ENCODE results near the gene CCDC78.
"Not testable (repeated sequence)": the region's sequence is repeated elsewhere in the genome, so short reads cannot be mapped to it uniquely, and the experiment has no call there.

CCDC78 gene

DNA sequence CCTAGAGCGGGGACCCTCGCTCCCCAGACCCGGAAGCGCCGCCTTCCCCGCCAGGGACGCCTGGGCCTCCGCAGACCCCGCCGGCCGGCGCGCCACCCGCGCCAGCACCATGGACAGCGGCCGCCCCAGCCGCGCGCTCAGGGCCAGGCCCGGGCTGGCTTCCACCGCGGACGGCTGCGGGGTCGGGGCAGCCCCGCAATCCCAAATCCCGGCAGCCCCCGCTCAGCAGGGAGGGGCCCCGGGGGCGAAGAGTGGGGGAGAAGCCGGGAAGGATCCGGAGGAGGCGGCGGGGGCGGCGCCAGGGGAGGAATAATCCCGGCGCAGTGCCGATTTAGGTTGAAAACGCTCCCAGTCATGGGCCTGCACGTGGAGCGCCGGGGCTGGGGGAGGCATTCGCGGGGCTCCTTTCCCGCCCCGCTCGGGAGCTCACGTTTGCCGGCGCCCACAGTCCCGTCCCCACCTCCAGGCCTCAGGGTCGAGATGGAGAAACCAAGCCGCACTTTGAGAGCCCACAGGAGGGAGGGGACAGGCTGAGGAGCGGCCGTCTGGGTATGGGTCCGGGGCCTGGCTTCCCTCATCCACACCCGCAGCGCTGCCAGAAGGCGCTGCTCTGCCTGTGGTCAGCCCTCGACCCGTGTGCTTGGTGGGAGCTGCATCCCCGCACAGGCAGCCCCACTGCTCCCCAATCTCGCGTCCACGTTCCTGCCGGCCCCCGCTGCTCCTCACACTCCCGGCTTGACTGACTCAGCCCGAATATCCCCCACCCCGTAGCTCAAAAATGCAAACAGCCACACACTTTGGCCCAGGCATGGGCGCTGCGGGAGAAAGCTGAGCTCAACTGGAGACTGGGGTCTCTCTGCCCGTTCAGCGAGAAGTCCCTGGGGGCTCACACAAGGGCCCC is 25.3 kb downstream of the CCDC78 start:
- no peak for DNase-seq (ENCODE audit: insufficient read length, low spot score)
- no peak for FAIRE-seq

DNA sequence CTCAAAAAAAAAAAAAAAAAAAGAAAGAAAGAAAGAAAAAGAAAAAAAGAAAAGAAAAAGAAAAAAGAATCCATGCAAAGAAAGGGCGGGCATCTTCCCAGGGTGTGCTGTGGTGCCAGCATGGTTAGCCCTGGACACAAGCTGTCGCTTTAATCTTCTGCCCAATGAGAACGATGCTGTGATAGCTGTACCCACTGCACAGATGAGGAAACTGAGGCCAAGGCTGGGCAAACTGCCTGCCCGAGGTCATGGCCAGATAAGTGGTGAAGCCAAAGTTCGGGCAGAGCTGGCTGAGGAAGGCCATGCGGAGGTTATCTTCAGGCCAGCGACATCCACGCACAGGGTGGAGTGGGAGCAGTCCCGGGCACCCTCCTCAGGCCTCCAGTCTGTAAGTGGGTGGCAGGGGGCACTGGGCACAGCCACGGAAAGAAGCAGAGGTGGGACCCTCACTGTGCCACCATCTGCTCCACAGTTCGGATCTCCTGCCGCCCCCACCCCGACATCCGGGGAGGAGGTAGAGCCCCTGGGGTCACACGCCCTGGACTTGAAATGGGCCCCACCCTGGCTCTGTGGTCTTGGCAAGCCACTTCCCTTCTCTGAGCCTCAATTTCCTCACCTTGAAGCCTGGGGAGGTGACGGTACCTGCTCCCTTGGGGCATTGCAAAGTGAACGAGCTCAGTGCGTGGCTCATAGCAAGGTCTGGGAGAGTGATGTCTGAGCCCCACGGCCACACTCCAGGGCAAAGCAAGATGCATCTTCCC is 27.2 kb downstream of the CCDC78 start:
- DNase-seq (ENCODE audit: insufficient read length, low spot score) (no peak), FAIRE-seq (no peak)

DNA sequence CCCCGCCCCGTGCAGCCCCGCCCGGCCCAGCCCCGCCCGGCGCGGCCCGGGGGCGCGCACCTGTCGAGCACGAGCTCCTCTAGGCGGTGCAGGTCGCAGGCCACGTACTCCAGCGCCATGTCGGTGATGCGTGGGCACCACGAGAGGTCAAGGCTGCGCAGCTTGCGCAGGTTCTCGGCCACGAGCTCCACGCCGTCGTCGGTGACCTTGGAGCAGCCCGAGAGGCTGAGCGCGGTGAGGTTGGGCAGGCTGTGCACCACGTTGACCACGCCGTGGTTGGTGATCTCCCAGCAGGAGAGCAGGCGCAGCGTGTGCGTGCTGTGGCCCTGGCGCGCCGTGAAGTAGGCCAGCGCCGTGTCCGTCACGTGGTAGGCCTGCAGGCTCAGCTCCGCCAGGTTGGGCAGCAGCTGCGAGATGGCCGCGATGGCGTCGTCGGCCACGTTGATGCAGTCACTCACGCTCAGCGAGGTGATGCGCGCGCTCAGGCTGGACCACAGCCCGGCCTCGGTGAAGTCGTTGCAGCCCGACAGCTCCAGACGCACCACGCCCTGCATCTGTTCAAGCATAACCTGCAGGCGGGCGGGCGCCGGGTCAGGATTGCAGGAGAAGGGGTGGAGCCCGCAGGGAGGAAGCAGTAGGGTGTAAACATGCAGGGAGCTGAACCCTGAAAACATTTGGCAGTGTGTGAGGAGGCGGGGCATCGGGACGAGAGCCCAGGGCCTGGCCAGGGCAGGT is 30.7 kb downstream of the CCDC78 start:
- DNase-seq (ENCODE audit: insufficient read length, low spot score) (no peak), FAIRE-seq (peak; percentile 13)

DNA sequence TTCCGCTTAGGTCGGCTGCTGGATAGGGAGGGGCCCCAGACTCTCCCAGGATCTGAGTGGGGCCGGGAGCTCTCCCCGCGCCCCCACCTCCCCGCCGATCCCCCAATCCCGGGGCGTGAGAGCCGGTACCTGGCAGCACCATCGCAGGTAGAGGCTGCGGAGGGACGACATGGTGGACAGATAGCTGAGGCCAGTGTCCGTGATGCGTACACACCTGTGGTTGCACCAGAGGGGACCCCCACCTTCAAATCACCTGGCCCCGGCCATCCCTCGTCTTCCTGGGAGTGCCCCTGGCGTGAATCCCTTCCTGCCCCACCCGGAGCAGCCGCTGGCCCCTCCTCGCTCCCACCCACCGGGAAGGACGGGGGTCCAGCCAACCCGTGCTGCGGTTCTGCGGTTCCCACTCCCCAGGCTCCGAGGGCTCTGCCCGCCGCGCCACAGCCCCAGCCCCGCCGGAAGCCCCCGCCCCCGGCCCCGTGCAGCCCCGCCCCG is 31.3 kb downstream of the CCDC78 start:
- FAIRE-seq, result no peak
- DNase-seq (ENCODE audit: insufficient read length, low spot score), result no peak

DNA sequence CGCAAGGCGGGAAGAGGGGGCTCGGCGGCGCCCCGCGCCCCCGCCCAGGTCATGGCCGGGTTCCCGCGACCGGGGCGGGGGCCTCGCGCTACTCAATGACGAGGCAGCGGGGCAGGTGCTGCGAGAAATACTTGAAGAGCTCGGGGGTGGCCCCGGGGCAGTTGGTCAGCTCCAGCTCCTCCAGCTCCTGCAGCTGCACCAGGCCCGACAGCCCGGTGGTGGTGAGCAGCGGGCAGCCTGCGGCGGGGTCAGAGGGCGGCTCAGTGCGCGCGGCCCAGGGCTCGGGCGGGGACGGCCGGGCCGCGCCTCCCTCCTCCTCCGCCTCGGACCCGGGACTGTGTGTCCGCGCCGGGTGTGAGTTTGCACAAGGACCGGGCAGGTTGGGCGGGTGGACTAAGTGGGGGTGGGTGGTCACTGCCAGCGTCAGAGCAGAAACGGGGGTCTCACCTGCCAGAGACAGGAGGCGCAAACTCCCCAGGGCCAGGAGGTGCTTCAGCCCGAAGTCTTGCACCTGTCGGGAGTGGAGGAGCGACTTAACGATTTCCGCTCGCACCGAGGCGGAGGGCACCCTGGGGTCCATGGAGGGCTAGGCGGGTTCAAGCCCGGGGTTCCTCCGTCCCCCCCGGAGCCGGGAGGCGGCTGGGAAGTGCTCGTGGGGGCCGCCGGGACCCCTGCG is 31.9 kb downstream of the CCDC78 start:
- DNase-seq (ENCODE audit: insufficient read length, low spot score) (no peak), FAIRE-seq (no peak)

DNA sequence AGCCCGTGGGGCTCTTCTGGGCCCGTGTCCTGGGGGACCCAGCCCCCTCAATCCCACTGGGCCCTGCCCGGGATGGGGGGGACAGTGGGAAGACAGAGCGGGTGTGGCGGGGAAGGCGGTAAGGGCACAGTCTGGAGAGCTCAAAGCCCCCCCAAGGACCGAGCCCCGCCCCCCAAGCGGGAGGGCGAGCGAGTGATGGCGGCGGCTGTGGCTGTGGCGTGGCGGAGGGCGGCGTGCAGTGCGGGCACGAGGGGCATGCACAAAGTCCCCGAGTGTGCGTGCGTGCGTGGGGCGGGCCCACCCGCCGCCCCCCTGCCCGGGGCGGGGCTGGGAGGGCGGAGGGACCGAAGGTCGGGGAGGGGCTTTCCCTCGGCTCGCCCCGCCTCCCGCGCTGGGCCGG is 32.5 kb downstream of the CCDC78 start:
- FAIRE-seq, result no peak

DNA sequence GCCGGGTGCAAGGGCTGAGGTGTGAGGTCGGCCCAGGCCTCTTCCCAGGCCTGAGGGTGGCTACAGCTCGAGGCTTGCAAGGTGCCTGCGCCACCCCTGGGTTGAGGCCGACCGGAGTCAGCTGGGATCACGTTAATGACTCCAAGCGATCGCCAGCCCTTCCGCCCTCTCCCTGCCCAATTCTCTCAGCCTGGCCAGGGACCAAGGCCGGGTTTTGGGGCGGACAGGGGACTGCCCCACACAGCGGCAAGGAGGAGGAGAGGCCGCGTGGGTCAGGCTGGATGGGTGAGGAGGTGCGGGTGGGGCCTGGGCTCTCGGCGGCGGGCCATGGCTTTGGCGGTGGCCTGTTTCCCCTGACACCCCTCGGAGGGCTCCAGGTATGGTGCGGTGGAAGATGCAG is 32.9 kb downstream of the CCDC78 start:
- FAIRE-seq (no peak), DNase-seq (ENCODE audit: insufficient read length, low spot score) (no peak)

More for the DNA sequence above, 32.5 kb downstream of the CCDC78 start:
- no peak for DNase-seq (ENCODE audit: insufficient read length, low spot score)

DNA sequence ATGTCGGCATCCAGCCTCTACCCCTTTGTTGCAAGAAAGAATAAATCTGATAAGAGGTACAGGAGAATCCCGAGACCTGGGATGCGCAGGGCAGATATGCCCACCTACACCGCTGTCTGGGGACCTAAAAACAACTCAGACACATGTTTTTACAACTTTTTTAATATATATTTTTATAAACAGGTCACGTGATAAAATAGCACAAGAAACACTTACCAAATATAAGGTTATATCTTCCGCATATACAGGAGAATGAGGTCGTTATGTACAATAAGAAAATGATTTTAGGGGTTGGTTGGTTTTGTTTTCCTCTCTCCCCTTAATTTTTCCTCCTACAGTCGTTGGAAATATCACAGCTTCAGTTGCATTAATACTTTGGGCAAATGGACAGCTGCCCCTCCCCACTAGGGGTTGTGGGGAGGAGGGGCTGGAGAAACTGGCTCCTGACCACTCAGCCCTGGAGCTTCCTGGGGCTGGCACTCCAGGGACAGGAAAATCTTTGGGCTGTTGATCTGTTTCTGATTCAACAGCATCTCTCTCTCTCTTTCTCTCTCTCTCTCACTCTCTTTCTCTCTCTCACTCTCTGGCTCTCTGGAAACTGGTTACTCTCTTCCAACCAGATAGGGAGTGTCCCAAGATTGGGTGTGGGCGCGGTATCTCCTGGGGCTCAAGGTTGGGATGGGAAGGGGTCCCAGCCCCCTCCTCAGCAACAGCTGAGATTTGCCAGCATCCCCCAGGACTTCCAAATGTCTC is 33.7 kb downstream of the CCDC78 start:
- DNase-seq (ENCODE audit: insufficient read length, low spot score) (no peak), FAIRE-seq (no peak)

DNA sequence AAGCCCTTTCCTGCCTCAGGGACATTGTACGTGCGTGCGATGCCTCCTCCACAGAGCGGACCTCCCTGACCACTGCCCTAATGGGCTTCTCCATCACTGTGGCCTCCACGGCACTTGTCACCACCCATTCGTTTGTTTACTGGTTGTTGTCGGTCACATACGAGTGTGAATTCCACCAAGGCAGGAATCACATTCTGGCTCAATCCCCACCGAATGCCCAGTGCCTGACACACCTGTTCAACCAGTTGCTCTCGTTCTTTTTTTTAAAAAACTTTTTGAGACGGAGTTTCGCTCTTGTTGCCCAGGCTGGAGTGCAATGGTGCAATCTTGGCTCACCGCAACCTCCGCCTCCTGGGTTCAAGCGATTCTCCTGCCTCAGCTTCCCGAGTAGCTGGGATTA is 35.0 kb downstream of the CCDC78 start:
- FAIRE-seq; DNase-seq (ENCODE audit: insufficient read length, low spot score): not testable (repeated sequence)

DNA sequence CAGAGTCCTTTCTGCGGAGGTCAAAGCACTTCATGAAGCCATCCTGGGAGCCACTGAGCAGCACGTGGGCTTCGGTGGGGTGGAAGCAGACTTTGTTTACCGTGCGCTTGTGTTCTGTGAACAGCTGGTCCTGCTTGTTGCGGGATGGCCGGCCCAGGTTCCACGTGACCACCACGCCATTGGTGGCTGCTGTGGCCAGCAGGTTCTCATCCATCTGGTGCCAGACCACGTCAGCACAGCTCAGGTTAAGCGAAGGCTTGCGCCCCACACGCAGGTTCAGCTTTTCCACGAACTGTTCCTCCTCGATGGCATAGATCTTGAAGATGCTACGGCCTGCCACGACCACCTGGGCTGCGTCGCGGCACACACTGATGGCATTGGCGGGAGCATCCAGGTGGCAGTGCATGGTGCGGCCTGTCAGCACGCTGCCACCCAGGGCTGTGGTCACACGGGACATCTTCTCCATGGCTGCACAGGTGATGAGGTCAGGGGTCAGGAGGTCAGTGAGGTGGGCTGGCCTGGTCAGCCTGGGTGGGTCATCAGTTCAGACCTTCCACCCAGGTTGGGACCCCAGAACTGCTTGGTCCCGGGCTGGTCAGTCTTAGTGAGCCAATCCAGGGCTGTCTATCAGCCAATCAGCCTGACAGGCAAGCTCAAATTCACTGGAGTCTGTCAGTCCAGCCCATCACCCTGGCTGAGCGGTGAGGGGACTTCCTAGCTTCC is 36.9 kb downstream of the CCDC78 start:
- DNase-seq (ENCODE audit: insufficient read length, low spot score) (no peak), FAIRE-seq (no peak)

DNA sequence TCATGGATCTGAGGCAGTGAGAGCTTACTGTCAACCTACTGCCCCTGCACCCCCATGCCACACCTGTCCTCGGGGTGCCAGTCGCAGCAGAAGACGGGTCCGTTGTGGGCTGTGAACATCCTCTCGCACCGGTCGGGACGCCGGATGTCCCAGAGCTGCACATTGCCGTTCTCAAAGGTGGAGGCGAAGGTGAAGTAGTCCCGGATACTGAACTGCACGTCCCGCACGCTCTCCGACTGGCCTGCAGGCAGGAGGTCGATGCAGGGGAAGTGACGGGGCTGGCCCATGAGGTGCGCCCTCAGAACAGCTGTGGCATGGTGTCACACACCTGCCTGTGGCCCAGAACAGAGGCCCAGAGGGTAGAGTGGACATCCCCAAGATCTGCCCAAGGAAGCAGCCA is 38.7 kb downstream of the CCDC78 start:
- FAIRE-seq, result no peak
- DNase-seq (ENCODE audit: insufficient read length, low spot score), result no peak

DNA sequence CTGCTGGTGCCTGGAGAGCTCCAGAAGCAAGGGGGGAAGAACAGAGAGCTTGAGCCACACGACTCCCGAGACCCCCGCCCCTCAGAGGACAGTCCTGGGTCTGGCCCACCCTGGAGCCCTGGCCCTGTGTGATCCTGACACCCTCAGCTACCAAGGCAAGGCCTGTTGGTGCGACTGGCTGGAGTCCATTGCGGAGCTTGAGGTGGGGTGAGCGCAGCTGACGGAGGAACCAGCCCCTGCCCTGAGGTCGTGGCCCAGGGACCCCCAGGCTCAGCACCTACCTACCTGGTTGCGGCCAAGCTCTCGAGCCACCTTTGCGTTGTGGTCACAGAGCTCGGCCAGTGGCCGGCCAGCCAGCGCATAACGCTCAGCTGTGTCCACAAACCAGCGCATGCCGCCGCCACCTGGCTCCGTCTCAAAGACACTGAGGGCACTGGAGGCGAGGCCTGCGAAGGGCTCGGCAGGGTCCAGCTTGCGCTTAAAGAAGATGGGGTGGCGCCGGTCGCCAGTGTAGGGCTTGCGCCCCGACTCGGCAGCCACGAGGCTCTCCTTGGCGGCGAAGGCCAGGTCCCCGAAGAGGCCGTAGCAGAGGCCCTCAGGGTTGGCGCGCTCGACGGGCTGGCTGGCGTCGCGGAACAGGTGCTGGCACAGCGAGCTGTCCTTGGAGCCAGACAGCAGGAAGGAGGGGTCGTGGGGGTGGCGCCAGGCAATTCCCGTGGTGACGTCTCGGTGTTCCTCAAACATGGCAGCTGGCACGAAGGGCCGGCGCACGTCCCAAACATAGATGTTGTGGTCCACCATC is 39.6 kb downstream of the CCDC78 start:
- no peak for DNase-seq (ENCODE audit: insufficient read length, low spot score)
- FAIRE-seq, result no peak

DNA sequence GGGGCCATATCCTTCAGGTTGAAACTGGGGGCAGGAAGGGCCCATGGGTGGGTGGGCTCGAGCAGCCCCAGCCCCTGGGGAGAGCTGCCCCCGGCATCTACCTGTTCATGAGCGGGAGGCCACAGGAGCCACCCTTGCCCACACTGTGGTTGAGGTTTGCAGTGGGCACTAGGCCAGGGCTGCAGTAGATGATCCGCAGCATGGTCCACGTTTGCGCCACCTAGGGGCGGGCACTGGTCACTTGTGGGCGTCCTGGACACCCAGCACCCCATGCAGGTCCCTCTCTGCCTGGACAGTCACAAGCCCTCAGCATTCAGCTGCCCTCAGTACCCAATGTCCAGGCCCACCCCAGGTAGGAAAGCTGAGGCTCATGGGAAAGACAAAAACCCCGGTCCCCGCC is 40.3 kb downstream of the CCDC78 start:
- no peak for FAIRE-seq
- DNase-seq (ENCODE audit: insufficient read length, low spot score), result no peak

DNA sequence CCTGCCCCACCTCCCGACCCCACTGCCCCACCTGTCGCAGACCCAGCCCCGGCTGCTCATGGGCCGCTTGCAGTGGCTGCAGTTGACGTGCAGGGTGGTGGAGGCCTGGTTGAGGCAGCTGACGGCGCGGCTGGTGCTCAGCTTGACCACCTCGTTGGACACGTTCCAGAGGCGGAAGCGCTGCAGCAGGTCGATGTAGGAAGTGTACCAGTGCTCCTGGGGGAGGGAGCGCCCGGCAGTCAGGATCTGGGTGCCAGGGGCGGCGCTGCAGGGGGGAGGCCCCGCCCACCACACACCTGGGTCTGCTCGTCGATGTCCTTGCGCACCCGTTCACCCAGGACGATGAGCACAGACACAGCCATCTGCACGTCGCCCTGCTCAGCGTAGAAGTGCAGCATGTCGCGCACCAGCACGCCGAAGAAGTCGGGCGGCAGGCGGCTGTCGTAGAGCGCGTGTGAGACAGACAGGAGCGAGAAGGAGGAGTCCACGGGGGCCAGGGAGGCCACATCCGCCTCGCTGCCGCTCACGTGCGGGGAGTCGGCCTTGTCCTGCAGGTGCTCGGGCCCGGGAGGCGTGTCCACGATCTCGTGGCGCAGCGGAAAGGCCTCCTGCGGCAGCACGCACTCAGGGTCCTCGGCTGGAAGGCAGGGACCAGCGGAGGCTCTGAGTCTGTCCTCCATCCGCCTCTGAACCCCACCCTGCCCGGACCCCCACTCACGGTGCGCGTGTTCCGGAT is 41.1 kb downstream of the CCDC78 start:
- DNase-seq (ENCODE audit: insufficient read length, low spot score), result no peak
- no peak for FAIRE-seq

DNA sequence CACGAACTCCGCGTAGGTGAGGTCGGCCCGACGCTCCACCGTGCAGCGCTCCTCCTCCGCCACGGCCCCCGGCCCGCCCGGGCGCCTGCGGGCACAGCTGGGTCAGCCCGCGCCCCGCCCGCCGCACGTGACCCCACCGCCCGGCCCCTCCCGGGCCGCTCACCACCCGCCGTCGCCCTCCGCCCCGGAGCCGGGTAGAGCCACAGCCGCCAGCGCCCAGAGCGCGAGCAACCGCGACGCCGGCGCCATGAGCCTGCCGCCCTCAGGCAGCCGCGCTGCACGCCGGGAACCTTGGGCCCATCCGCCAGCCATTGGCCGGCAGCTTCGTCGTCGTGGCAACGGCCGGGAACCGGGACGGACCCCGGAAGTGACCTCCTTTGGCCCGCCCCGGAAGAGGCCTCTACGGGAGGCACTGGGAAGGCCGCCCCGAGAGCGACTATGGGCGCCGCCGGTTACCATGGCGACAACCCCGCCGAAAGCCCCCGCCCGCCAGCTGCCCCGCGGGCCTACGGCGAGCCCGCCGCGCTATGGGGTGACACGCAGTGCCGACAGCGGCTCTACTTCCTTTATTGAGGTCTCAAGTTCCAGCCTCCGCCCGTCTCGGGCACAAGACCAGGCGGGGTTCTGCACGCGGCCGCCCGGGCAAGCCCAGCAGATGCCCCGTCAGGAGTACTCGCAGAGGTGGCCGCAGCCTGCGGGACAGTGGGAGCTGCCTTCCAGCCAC is 42.0 kb downstream of the CCDC78 start, which contains the start of gene JMJD8:
Gene JMJD8, minus strand, starts transcription at position 264 of the 724 bp plus-strand sequence. Its CDS starts 15 bp downstream, at position 249.
- peak; percentile 85 for FAIRE-seq
- DNase-seq (ENCODE audit: insufficient read length, low spot score), result peak; percentile 90

DNA sequence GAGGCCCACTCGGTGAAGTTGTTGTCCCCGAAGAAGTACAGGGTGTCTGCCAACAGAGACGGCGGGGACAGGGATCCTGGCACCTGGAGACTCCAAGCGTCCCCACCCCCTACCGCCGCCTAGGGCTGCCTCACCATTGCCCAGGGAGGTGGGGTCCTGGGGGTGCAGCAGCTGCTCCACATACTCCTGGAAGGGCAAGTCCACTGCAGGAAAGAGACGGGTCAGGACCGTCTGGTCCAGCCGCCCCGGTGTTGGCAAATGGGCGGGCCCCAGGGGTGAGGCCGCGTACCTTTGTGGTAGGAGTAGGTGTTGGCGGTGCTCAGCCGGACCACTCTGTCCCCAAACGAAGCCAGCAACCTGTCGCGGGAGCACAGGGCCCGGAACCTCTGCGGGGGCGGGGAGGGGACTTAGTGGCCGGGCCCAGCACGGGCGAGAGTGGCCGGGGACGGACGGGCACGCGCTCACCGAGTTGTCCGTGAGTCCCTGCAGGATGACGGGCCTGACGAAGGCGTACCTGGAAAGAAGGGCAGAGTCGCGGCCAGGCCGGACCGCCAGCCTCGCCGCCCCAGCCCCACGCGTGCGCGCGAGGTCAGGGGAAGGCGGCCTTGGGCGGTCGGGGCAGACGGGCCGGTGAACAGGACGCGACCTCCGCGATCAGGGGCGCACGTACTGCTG is 42.7 kb downstream of the CCDC78 start:
- DNase-seq (ENCODE audit: insufficient read length, low spot score) (no peak), FAIRE-seq (peak; percentile 44)
